HEK293T (cell line): Measurements from ENCODE around the gene NF1.

Experiments used
- ARNT ChIP-seq: fragments of 450-650 bp; IDR thresholded peaks from 2 replicates; pipeline ENCODE4 v1.6.1; 2017; ENCODE audit warnings: mild to moderate bottlenecking
- BHLHE40 ChIP-seq: fragments of 450-650 bp; IDR thresholded peaks from 2 replicates; pipeline ENCODE4 v1.6.1; 2016; ENCODE audit warnings: mild to moderate bottlenecking, moderate library complexity, borderline replicate concordance
- ELF4 ChIP-seq: fragments of 450-650 bp; IDR thresholded peaks from 2 replicates; pipeline ENCODE4 v1.6.1; 2017; ENCODE audit warnings: antibody characterized with exemption
- FOXA1 ChIP-seq: fragments of 450-650 bp; IDR thresholded peaks from 2 replicates; pipeline ENCODE4 v1.6.1; 2016; ENCODE audit warnings: mild to moderate bottlenecking
- FOXM1 ChIP-seq: fragments of 450-650 bp; IDR thresholded peaks from 2 replicates; pipeline ENCODE4 v1.6.1; 2017; ENCODE audit warnings: mild to moderate bottlenecking, borderline replicate concordance
- HDGF ChIP-seq: fragments of 450-650 bp; IDR thresholded peaks from 2 replicates; pipeline ENCODE4 v1.6.1; 2017; ENCODE audit warnings: antibody characterized with exemption, borderline replicate concordance
- LEF1 ChIP-seq: fragments of 450-650 bp; IDR thresholded peaks from 2 replicates; pipeline ENCODE4 v1.6.1; 2017; ENCODE audit warnings: mild to moderate bottlenecking, borderline replicate concordance
- PKNOX1 ChIP-seq: fragments of 450-650 bp; IDR thresholded peaks from 2 replicates; pipeline ENCODE4 v1.6.1; 2016
- SUZ12 ChIP-seq: fragments of 450-650 bp; IDR thresholded peaks from 2 replicates; pipeline ENCODE4 v1.6.1; 2016; ENCODE audit warnings: mild to moderate bottlenecking
- TARDBP ChIP-seq: fragments of 450-650 bp; IDR thresholded peaks from 2 replicates; pipeline ENCODE4 v1.6.1; 2016
- ZNF384 ChIP-seq: fragments of 450-650 bp; IDR thresholded peaks from 2 replicates; pipeline ENCODE4 v1.6.1; 2016

GRCh38 chr17:31413081-31413799 is 318.5 kb downstream of the NF1 start:
- TF ChIP-seq HDGF (no peak), ZNF384 (no peak), SUZ12 (no peak), PKNOX1 (no peak), FOXA1 (no peak), FOXM1 (no peak), TARDBP (no peak), BHLHE40 (no peak), ELF4 (no peak), LEF1 (no peak), ARNT (no peak)
